NB4 (cell line): ENCODE measurements around the gene TECPR1.

Source experiments
- CTCF ChIP-seq: IDR thresholded peaks from one replicate; pipeline ENCODE4 v1.5.1; 2012; ENCODE audit warnings: low read depth, low read length
- POLR2A ChIP-seq: IDR thresholded peaks from 2 replicates; pipeline ENCODE4 v1.6.1; 2011; ENCODE audit warnings: mild to moderate bottlenecking; ENCODE audit not compliant: insufficient read length; ENCODE audit errors: extremely low read depth

DNA sequence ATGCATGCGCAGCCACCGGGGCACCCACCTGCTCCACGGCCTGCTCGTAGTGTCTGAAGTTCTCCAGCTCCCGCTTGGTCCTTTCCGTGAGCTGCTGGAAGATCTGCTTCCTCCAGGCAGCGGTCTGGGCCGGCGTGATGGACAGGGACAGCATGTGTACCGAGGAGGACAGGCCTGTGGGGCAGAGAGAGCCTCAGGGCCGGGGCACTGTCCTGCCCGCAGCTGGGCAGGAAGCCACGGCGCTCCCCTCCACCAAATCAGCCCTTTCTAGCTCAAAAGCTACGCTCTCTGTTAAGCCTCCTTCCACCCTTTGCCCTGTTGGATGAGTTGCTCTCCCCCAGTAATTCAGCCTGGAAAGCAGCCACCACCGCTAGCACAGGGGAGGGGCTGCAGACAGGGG is 19.2 kb downstream of the TECPR1 start:
- TF ChIP-seq CTCF = no peak
- TF ChIP-seq POLR2A = no peak
